Lower leg skin (tissue), 4 donors: ENCODE measurements around the gene IPCEF1. TPM values are rescaled to one million over a fixed set of nuclear protein-coding genes. Genes with fewer than 3 reads are reported as not detected.

Experiments used
- DNase-seq, 2 donors: peaks; one replicate each; pipeline ENCODE4 v3.0.0-alpha.2; 2019; ENCODE audit warnings: low spot score in 2 of 2
- H3K4me3 ChIP-seq: fragments of 200-600 bp; sonication (generic); 2 replicates; pipeline ENCODE4 v1.5.1; 2017; ENCODE audit warnings: mild to moderate bottlenecking, low read depth; ENCODE audit not compliant: poor library complexity, severe bottlenecking
- POLR2A ChIP-seq, 2 donors: fragments of 450-650 bp; IDR thresholded peaks; one replicate each; pipeline ENCODE4 v1.6.1; 2016 to 2017; ENCODE audit warnings: antibody characterized with exemption in 2 of 2, mild to moderate bottlenecking in 1 of 2, moderate library complexity in 1 of 2
- WGBS, 2 donors: methylation state at CpG; one replicate each; pipeline ENCODE4 v1.1.5; 2018; 5-methylcytosine and 5-hydroxymethylcytosine counted together
- intact Hi-C: fragments of 100-400 bp; cut with DNase I; formaldehyde crosslinking; loops from one replicate; pipeline ENCODE4 v1.15.0; 2023; ENCODE audit warnings: low total_unique reads
- total RNA-seq, 4 donors: library from RNA; depleted of rRNA; stranded (reverse); fragments of >200 nt; gene quantifications; one replicate each; pipeline ENCODE4 v1.1.0, GENCODE V29; 2016
- TF ChIP-seq, protein P1 (sequence below), 3 donors: fragments of 450-650 bp; IDR thresholded peaks; one replicate each; pipeline ENCODE4 v1.5.1; 2016; ENCODE audit warnings: antibody characterized with exemption in 3 of 3, mild to moderate bottlenecking in 3 of 3, moderate library complexity in 2 of 3

Gene IPCEF1
- total RNA-seq, 4 donors from 2014 or later, result 0.67 to 1.7 (median 0.97) TPM

- no peak for DNase-seq
- H3K4me3 ChIP-seq, result no peak overlapping the region
- WGBS, 2 donors, result 87 to 92% methylated on average over 2 of the region's 2 CpGs
- TF ChIP-seq, protein P1, sequence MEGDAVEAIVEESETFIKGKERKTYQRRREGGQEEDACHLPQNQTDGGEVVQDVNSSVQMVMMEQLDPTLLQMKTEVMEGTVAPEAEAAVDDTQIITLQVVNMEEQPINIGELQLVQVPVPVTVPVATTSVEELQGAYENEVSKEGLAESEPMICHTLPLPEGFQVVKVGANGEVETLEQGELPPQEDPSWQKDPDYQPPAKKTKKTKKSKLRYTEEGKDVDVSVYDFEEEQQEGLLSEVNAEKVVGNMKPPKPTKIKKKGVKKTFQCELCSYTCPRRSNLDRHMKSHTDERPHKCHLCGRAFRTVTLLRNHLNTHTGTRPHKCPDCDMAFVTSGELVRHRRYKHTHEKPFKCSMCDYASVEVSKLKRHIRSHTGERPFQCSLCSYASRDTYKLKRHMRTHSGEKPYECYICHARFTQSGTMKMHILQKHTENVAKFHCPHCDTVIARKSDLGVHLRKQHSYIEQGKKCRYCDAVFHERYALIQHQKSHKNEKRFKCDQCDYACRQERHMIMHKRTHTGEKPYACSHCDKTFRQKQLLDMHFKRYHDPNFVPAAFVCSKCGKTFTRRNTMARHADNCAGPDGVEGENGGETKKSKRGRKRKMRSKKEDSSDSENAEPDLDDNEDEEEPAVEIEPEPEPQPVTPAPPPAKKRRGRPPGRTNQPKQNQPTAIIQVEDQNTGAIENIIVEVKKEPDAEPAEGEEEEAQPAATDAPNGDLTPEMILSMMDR (IDR thresholded peaks at IDR 0.05), result no peak
- TF ChIP-seq POLR2A (IDR thresholded peaks at IDR 0.05), result no peak
- intact Hi-C loops, result no loop called here
Observed at GRCh38 chr6:154373971-154374370, 17.4 kb upstream of the IPCEF1 start.

GRCh38 chr6:154371281-154371680, 14.7 kb upstream of the IPCEF1 start:
- intact Hi-C loops, result no loop called here
- WGBS, 2 donors, result 66 to 78% methylated on average over 4 of the region's 4 CpGs
- TF ChIP-seq, protein P1 (IDR thresholded peaks at IDR 0.05), result no peak
- no peak for TF ChIP-seq POLR2A (IDR thresholded peaks at IDR 0.05)
- no peak overlapping the region for H3K4me3 ChIP-seq
- DNase-seq, result no peak

- TF ChIP-seq POLR2A (IDR thresholded peaks at IDR 0.05), result no peak
- TF ChIP-seq, protein P1 (IDR thresholded peaks at IDR 0.05), result no peak
- intact Hi-C loops, result no loop called here
- H3K4me3 ChIP-seq, result no peak overlapping the region
- DNase-seq, result no peak
- 11 to 14% methylated on average over 4 of the region's 4 CpGs for WGBS, 2 donors
Observed at GRCh38 chr6:154370545-154370944, 13.9 kb upstream of the IPCEF1 start.

GRCh38 chr6:154367839-154368695, 11.5 kb upstream of the IPCEF1 start:
- no peak for TF ChIP-seq POLR2A (IDR thresholded peaks at IDR 0.05)
- TF ChIP-seq, protein P1 (IDR thresholded peaks at IDR 0.05), result no peak
- intact Hi-C loops, result no loop called here
- DNase-seq, result no peak
- 58 to 79% methylated on average over 9 of the region's 9 CpGs for WGBS, 2 donors
- H3K4me3 ChIP-seq, result no peak overlapping the region

- no peak for DNase-seq
- WGBS, 2 donors, result 85 to 89% methylated on average over 5 of the region's 5 CpGs
- no peak overlapping the region for H3K4me3 ChIP-seq
- intact Hi-C loops, result no loop called here
- TF ChIP-seq POLR2A (IDR thresholded peaks at IDR 0.05), result no peak
- TF ChIP-seq, protein P1 (IDR thresholded peaks at IDR 0.05), result no peak
Observed at GRCh38 chr6:154367336-154367735, 10.7 kb upstream of the IPCEF1 start.
